SK-N-SH (cell line): ENCODE data around the gene CHPF. TPM values are rescaled to one million over a fixed set of nuclear protein-coding genes. Genes with fewer than 3 reads are reported as not detected.

Experiments used
- CTCF ChIA-PET: fragments of 300-600, 350-600 bp; formaldehyde crosslinking; extraction: SDS; loops from one replicate; lab custom pipeline; 2021; lab: Yijun Ruan, JAX
- POLR2A ChIA-PET: fragments of 350-600 bp; sonication (Branson Sonifier 250); formaldehyde crosslinking; extraction: SDS; loops from one replicate; lab custom pipeline; 2020; ENCODE audit warnings: antibody characterized with exemption, inconsistent platforms; lab: Yijun Ruan, JAX
- DNase-seq: peaks from one replicate; pipeline ENCODE4 v3.0.0; 2012
- H2AFZ ChIP-seq: fragments of 200-600 bp; sonication (generic); 2 replicates; pipeline ENCODE4 v1.8.1; 2016; ENCODE audit warnings: antibody characterized with exemption, mild to moderate bottlenecking, low read depth
- H3F3A ChIP-seq: fragments of 200-600 bp; sonication (generic); replicated peaks from 2 replicates; pipeline ENCODE3; 2016; ENCODE audit warnings: antibody characterized with exemption, mild to moderate bottlenecking; ENCODE audit not compliant: insufficient read depth
- H3K27ac ChIP-seq, 2 experiments: fragments of 200-500 bp in 1 of 2; fragments of 200-600 bp in 1 of 2; sonication (Bioruptor generic) in 1 of 2; sonication (generic), shearing (Covaris generic) in 1 of 2; 2 replicates each; pipeline versions ENCODE4 v1.5.1 to v1.6.1; 2014 to 2016; ENCODE audit warnings: low read depth in 2 of 2, inconsistent platforms in 1 of 2, low read length in 1 of 2, mild to moderate bottlenecking in 1 of 2, mixed read lengths in 1 of 2
- H3K27me3 ChIP-seq: fragments of 200-600 bp; sonication (generic), shearing (Covaris generic); 2 replicates; pipeline ENCODE4 v1.6.1; 2016; ENCODE audit warnings: mixed run types; ENCODE audit not compliant: insufficient read depth
- H3K36me3 ChIP-seq, 2 experiments: fragments of 200-500 bp in 1 of 2; fragments of 200-600 bp in 1 of 2; sonication (Bioruptor generic) in 1 of 2; sonication (generic) in 1 of 2; replicated peaks in 1 of 2; 2 replicates each; pipeline versions ENCODE3 to v1.5.1; 2014 to 2016; ENCODE audit warnings: low read length in 1 of 2, mild to moderate bottlenecking in 1 of 2; ENCODE audit not compliant: insufficient read depth in 2 of 2, control insufficient read depth in 1 of 2
- H3K4me1 ChIP-seq, 2 experiments: fragments of 200-500 bp in 1 of 2; fragments of 200-600 bp in 1 of 2; sonication (Bioruptor generic) in 1 of 2; sonication (generic), shearing (Covaris generic) in 1 of 2; 2 replicates each; pipeline versions ENCODE4 v1.5.1 to v1.6.1; 2014 to 2016; ENCODE audit warnings: low read depth in 1 of 2, low read length in 1 of 2, mixed run types in 1 of 2; ENCODE audit not compliant: insufficient read depth in 2 of 2, control insufficient read depth in 1 of 2
- H3K4me2 ChIP-seq: fragments of 200-600 bp; sonication (generic), shearing (Covaris generic); 2 replicates; pipeline ENCODE4 v1.6.1; 2017; ENCODE audit warnings: mixed run types
- H3K4me3 ChIP-seq, 2 experiments: fragments of 200-500 bp in 1 of 2; fragments of 200-600 bp in 1 of 2; sonication (Bioruptor generic) in 1 of 2; sonication (generic), shearing (Covaris generic) in 1 of 2; 2 replicates each; pipeline versions ENCODE4 v1.5.1 to v1.8.1; 2014 to 2016; ENCODE audit warnings: low read depth in 2 of 2, inconsistent platforms in 1 of 2, low read length in 1 of 2, mild to moderate bottlenecking in 1 of 2, mixed read lengths in 1 of 2, moderate library complexity in 1 of 2
- H3K79me2 ChIP-seq: fragments of 200-600 bp; sonication (generic); 2 replicates; pipeline ENCODE4 v1.8.1; 2017; ENCODE audit warnings: mild to moderate bottlenecking; ENCODE audit not compliant: insufficient read depth
- H3K9ac ChIP-seq: fragments of 200-600 bp; sonication (generic); 2 replicates; pipeline ENCODE4 v1.6.1; 2017; ENCODE audit warnings: mixed run types
- H3K9me2 ChIP-seq: fragments of 200-600 bp; sonication (generic); 2 replicates; pipeline ENCODE4 v1.6.1; 2017; ENCODE audit warnings: mixed run types
- H3K9me3 ChIP-seq: fragments of 200-600 bp; sonication (generic); 2 replicates; pipeline ENCODE4 v1.6.1; 2017; ENCODE audit warnings: mixed run types, mild to moderate bottlenecking, moderate library complexity
- H4K20me1 ChIP-seq: fragments of 200-600 bp; sonication (generic); 2 replicates; pipeline ENCODE4 v1.6.1; 2017; ENCODE audit warnings: mild to moderate bottlenecking, mixed run types; ENCODE audit not compliant: insufficient read depth
- CHD2 ChIP-seq: fragments of 150-350 bp; IDR thresholded peaks from 2 replicates; pipeline ENCODE4 v1.6.1; 2018; ENCODE audit warnings: low read length; ENCODE audit not compliant: partially characterized antibody
- CTCF ChIP-seq: fragments of 200-600 bp; sonication (generic); IDR thresholded peaks from 2 replicates; pipeline ENCODE4 v1.6.1; 2017; ENCODE audit warnings: antibody characterized with exemption, mild to moderate bottlenecking, moderate library complexity
- ELF1 ChIP-seq: IDR thresholded peaks from 2 replicates; pipeline ENCODE4 v1.4.0; 2012
- EP300 ChIP-seq, 2 experiments: IDR thresholded peaks; 2 replicates each; pipeline versions ENCODE4 v1.4.0 to v1.6.1; 2012; ENCODE audit warnings: borderline replicate concordance in 1 of 2, low read depth in 1 of 2, low read length in 1 of 2
- EZH2phosphoT487 ChIP-seq: fragments of 200-600 bp; sonication (generic); IDR thresholded peaks from 2 replicates; pipeline ENCODE4 v1.6.1; 2017; ENCODE audit warnings: low read depth, mixed run types, mild to moderate bottlenecking, antibody characterized with exemption, moderate library complexity, borderline replicate concordance
- FOSL2 ChIP-seq: IDR thresholded peaks from 2 replicates; pipeline ENCODE4 v1.4.0; 2012; ENCODE audit warnings: low read depth, mild to moderate bottlenecking, moderate library complexity, borderline replicate concordance
- FOXJ3 ChIP-seq: sonication (generic); formaldehyde crosslinking; IDR thresholded peaks from 2 replicates; pipeline ENCODE4 v1.5.1; 2020; ENCODE audit warnings: mild to moderate bottlenecking, missing genetic modification reagents
- FOXM1 ChIP-seq: IDR thresholded peaks from 2 replicates; pipeline ENCODE4 v1.4.0; 2012; ENCODE audit warnings: low read depth, mild to moderate bottlenecking
- GABPA ChIP-seq: IDR thresholded peaks from 2 replicates; pipeline ENCODE4 v1.4.0; 2012; ENCODE audit warnings: low read depth, mild to moderate bottlenecking
- GATA2 ChIP-seq: sonication (generic); formaldehyde crosslinking; IDR thresholded peaks from 2 replicates; pipeline ENCODE4 v1.5.0; 2020; ENCODE audit warnings: mild to moderate bottlenecking, missing genetic modification reagents
- JUND ChIP-seq: IDR thresholded peaks from 2 replicates; pipeline ENCODE4 v1.4.0; 2012
- MEF2A ChIP-seq: IDR thresholded peaks from 2 replicates; pipeline ENCODE4 v1.4.0; 2012; ENCODE audit warnings: low read depth, borderline replicate concordance
- MXI1 ChIP-seq: IDR thresholded peaks from 2 replicates; pipeline ENCODE4 v1.6.1; 2012; ENCODE audit warnings: mild to moderate bottlenecking, low read depth, low read length, improper control_type of control experiment
- NFIC ChIP-seq: IDR thresholded peaks from 2 replicates; pipeline ENCODE4 v1.4.0; 2012; ENCODE audit warnings: borderline replicate concordance
- NRF1 ChIP-seq: IDR thresholded peaks from 2 replicates; pipeline ENCODE4 v1.6.1; 2012; ENCODE audit warnings: low read depth, mild to moderate bottlenecking, low read length
- RAD21 ChIP-seq: IDR thresholded peaks from 2 replicates; pipeline ENCODE4 v1.6.1; 2012; ENCODE audit warnings: mild to moderate bottlenecking, low read length
- RCOR1 ChIP-seq: fragments of 150-350 bp; IDR thresholded peaks from 2 replicates; pipeline ENCODE4 v1.6.1; 2017; ENCODE audit warnings: antibody characterized with exemption, low read length
- SIN3A ChIP-seq: IDR thresholded peaks from 2 replicates; pipeline ENCODE4 v1.6.1; 2012; ENCODE audit warnings: low read depth, mild to moderate bottlenecking, low read length, moderate library complexity, borderline replicate concordance
- SMC3 ChIP-seq: IDR thresholded peaks from 2 replicates; pipeline ENCODE4 v1.6.1; 2012; ENCODE audit warnings: low read depth, low read length, improper control_type of control experiment
- TCF12 ChIP-seq: IDR thresholded peaks from 2 replicates; pipeline ENCODE4 v1.4.0; 2012
- TEAD4 ChIP-seq: IDR thresholded peaks from 2 replicates; pipeline ENCODE4 v1.4.0; 2012; ENCODE audit warnings: mild to moderate bottlenecking, borderline replicate concordance; ENCODE audit not compliant: insufficient read depth
- WGBS: methylation state at CpG from one replicate; pipeline ENCODE4 v1.1.6; 2017; ENCODE audit warnings: low lambda C conversion rate; 5-methylcytosine and 5-hydroxymethylcytosine counted together
- polyA plus RNA-seq, 3 experiments: library from polyadenylated mRNA; depleted of rRNA; stranded (reverse); fragments of >200 nt; gene quantifications; 2 replicates each; pipeline ENCODE4 v1.2.3, GENCODE V29; 2012
- TF ChIP-seq, protein P1 (sequence below): IDR thresholded peaks from 2 replicates; pipeline ENCODE4 v1.4.0; 2012; ENCODE audit warnings: low read depth
- TF ChIP-seq, protein P2 (sequence below): IDR thresholded peaks from 2 replicates; pipeline ENCODE4 v1.4.0; 2012; ENCODE audit warnings: low read depth, borderline replicate concordance

Gene CHPF
- polyA plus RNA-seq, 1 of the 3 experiments (the other 2 are of a cell fraction), result 141 TPM

GRCh38 chr2:219570924-219571310 is 27.3 kb upstream of the CHPF start:
- WGBS, result no CpG with 5 or more reads among the region's 55 CpGs
- CTCF ChIA-PET, result interaction anchor here (0.7 to 5.5 kb wide), 11 partner anchors 9 to 119 kb away, joined by 3 to 48 read pairs (median 6); partner anchors contain the start of gene STK11IP

GRCh38 chr2:219570194-219570923 is 26.8 kb upstream of the CHPF start:
- peak; percentile 83 for DNase-seq
- POLR2A ChIA-PET, result interaction anchor here (0.6 to 3.8 kb wide), 10 partner anchors 8 to 72 kb away, joined by 3 to 56 read pairs (median 9); partner anchors contain the start of genes CHPF, STK11IP and TMEM198

More at GRCh38 chr2:219570924-219571310, 27.3 kb upstream of the CHPF start:
- Histone ChIP-seq H3K27me3 (no peaks in the 10 kb centered on the region), H3K4me1 (peaks cover 3 to 21% of the 10 kb centered on the region in 2 experiments; a peak in 1 of 4 replicates), H3K4me3 (peak overlapping the region; percentile 65 to 82), H3K27ac (peak overlapping the region in 1 of 2 experiments; percentile 76; a peak in 2 of 4 replicates)
- no peak for DNase-seq
- TF ChIP-seq NFIC (no peak), NRF1 (no peak), EP300 (IDR thresholded peaks at IDR 0.05; ENCODE audit: borderline replicate concordance in 1 of 2, low read depth in 1 of 2, low read length in 1 of 2) (no peak), RAD21 (no peak), MEF2A (no peak)
- TF ChIP-seq, all 33 proteins: peak for 0
- Histone ChIP-seq H3K9me2 (no peaks in the 10 kb centered on the region), H3F3A (peaks cover 6% of the 10 kb centered on the region), H3K79me2 (peaks cover 4% of the 10 kb centered on the region; the same call in 1 of the 2 replicates), H3K36me3 (peaks cover 8 to 26% of the 10 kb centered on the region in 2 experiments), H3K4me2 (peak overlapping the region; percentile 81), H3K9ac (peak overlapping the region; percentile 69), H4K20me1 (no peaks in the 10 kb centered on the region), H2AFZ (peak overlapping the region; percentile 97; the same call in 1 of the 2 replicates), H3K9me3 (no peaks in the 10 kb centered on the region)
- POLR2A ChIA-PET, result interaction anchor here (0.6 to 3.8 kb wide), 10 partner anchors 9 to 72 kb away, joined by 3 to 56 read pairs (median 9); partner anchors contain the start of genes CHPF, STK11IP and TMEM198

More at GRCh38 chr2:219570194-219570923, 26.8 kb upstream of the CHPF start:
- WGBS, result 11% methylated on average over 21 of the region's 95 CpGs
- Histone ChIP-seq H3K4me2 (peak overlapping the region; percentile 81), H3F3A (peaks cover 6% of the 10 kb centered on the region), H3K4me3 (peak overlapping the region; percentile 65 to 82), H3K79me2 (peaks cover 4% of the 10 kb centered on the region; the same call in 1 of the 2 replicates), H2AFZ (peak overlapping the region; percentile 97; the same call in 1 of the 2 replicates), H4K20me1 (no peaks in the 10 kb centered on the region), H3K4me1 (peaks cover 3 to 21% of the 10 kb centered on the region in 2 experiments; a peak in 1 of 4 replicates), H3K27ac (peak overlapping the region in 1 of 2 experiments; percentile 76; a peak in 2 of 4 replicates), H3K9ac (peak overlapping the region; percentile 69), H3K9me3 (no peaks in the 10 kb centered on the region), H3K9me2 (no peaks in the 10 kb centered on the region), H3K36me3 (peaks cover 8 to 26% of the 10 kb centered on the region in 2 experiments), H3K27me3 (no peaks in the 10 kb centered on the region)
- no peak for TF ChIP-seq FOSL2
- TF ChIP-seq CHD2, result no peak
- TF ChIP-seq FOXJ3, result no peak
- no peak for TF ChIP-seq RAD21
- TF ChIP-seq ELF1, result no peak
- TF ChIP-seq SMC3, result peak; percentile 15; the same call in 1 of the 2 replicates
- no peak for TF ChIP-seq CTCF
- TF ChIP-seq, protein P1, sequence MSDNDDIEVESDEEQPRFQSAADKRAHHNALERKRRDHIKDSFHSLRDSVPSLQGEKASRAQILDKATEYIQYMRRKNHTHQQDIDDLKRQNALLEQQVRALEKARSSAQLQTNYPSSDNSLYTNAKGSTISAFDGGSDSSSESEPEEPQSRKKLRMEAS, result 0 out of 2 replicates have a peak, but pooled peaks have one; percentile 22
- TF ChIP-seq GATA2 (CRISPR knock-in tag), result no peak
- peak; percentile 58 for TF ChIP-seq NRF1
- TF ChIP-seq MXI1, result no peak
- no peak for TF ChIP-seq TEAD4
- TF ChIP-seq, protein P2, sequence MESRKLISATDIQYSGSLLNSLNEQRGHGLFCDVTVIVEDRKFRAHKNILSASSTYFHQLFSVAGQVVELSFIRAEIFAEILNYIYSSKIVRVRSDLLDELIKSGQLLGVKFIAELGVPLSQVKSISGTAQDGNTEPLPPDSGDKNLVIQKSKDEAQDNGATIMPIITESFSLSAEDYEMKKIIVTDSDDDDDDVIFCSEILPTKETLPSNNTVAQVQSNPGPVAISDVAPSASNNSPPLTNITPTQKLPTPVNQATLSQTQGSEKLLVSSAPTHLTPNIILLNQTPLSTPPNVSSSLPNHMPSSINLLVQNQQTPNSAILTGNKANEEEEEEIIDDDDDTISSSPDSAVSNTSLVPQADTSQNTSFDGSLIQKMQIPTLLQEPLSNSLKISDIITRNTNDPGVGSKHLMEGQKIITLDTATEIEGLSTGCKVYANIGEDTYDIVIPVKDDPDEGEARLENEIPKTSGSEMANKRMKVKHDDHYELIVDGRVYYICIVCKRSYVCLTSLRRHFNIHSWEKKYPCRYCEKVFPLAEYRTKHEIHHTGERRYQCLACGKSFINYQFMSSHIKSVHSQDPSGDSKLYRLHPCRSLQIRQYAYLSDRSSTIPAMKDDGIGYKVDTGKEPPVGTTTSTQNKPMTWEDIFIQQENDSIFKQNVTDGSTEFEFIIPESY, result no peak
- TF ChIP-seq SIN3A, result no peak
- no peak for TF ChIP-seq EZH2phosphoT487
- no peak for TF ChIP-seq EP300 (IDR thresholded peaks at IDR 0.05; ENCODE audit: borderline replicate concordance in 1 of 2, low read depth in 1 of 2, low read length in 1 of 2)
- peak; percentile 21; the same call in 1 of the 2 replicates for TF ChIP-seq GABPA
- no peak for TF ChIP-seq FOXM1
- no peak for TF ChIP-seq TCF12
- TF ChIP-seq RCOR1, result no peak
- TF ChIP-seq JUND, result no peak
- CTCF ChIA-PET, result interaction anchor here (0.7 to 5.5 kb wide), 9 partner anchors 8 to 75 kb away, joined by 3 to 48 read pairs (median 9); partner anchors contain the start of gene STK11IP
